Lower leg skin (tissue), 4 donors: Measurements from ENCODE around the gene AGAP4. TPM values are rescaled to one million over a fixed set of nuclear protein-coding genes. Genes with fewer than 3 reads are reported as not detected.
"Not testable (repeated sequence)": the region's sequence is repeated elsewhere in the genome, so short reads cannot be mapped to it uniquely, and the experiment has no call there.

ENCODE experiments used
- DNase-seq, 2 donors: peaks; one replicate each; pipeline ENCODE4 v3.0.0-alpha.2; 2019; ENCODE audit warnings: low spot score in 2 of 2
- H3K4me3 ChIP-seq: fragments of 200-600 bp; sonication (generic); 2 replicates; pipeline ENCODE4 v1.5.1; 2017; ENCODE audit warnings: mild to moderate bottlenecking, low read depth; ENCODE audit not compliant: poor library complexity, severe bottlenecking
- WGBS, 2 donors: methylation state at CpG; one replicate each; pipeline ENCODE4 v1.1.5; 2018; 5-methylcytosine and 5-hydroxymethylcytosine counted together
- intact Hi-C: fragments of 100-400 bp; cut with DNase I; formaldehyde crosslinking; loops from one replicate; pipeline ENCODE4 v1.15.0; 2023; ENCODE audit warnings: low total_unique reads
- total RNA-seq, 4 donors: library from RNA; depleted of rRNA; stranded (reverse); fragments of >200 nt; gene quantifications; one replicate each; pipeline ENCODE4 v1.1.0, GENCODE V29; 2016

AGAP4 gene
- total RNA-seq, 4 donors from 2014 or later: 6.4 to 15.1 (median 11.1) TPM

DNA sequence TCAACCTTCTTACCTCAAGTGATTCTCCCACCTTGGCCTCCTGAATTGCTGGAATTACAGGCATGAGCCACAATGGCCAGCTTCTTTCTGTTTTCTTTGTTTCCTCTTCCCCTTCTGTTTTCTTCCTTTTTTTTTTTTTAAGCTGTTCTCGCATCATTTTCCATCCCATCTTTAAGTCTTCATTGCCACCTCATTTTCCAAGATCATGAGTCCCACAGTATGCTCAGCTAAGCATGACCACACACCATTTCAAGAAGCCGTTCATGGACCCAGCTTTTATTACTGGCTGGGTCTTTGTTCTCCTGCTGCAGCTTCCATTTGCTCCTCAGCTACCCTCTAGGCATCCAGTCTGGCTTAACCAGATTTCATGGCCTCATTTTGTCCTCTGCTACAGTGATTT lies 52.5 kb downstream of the AGAP4 start:
- DNase-seq, intact Hi-C loops, H3K4me3 ChIP-seq: not testable (repeated sequence)
- 83 to 85% methylated on average over 2 of the region's 2 CpGs for WGBS, 2 donors

DNA sequence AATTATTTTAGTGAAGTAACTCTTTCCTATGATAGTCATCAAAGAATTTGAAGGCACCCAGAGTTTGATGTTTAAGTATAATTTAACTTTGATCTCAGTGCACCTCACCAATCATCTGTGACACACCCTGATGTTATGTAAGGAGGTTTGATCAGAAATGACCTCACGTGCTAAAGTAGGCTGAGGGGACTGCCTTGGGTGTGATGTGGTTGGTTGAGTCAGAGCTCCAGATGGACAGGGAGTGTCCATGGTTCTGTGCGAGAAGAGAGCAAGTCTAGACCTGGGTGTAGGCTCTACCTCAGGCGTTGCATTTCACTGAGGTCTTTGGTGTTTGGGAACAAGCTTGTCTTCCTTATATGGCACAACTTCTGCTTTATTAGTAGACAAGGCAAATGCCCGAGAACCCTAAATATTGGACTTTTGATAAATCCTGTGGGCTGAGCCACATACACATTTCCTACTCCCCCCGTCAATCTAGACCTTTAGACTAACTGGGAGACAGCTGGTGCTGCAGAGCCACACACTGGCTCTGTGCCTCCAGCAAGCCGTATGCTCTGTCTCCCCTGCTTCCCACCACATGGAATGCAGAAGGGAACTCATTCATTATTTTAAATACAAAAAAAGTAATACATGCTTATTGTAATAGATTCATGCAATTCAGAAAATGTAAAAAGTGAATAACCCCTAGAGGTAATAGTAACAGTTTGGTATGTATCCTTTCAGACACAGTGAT lies 56.4 kb downstream of the AGAP4 start:
- intact Hi-C loops, DNase-seq, H3K4me3 ChIP-seq: not testable (repeated sequence)
- 70 to 76% methylated on average over 4 to 6 of the region's 6 CpGs for WGBS, 2 donors

- intact Hi-C loops, H3K4me3 ChIP-seq, DNase-seq: not testable (repeated sequence)
- WGBS, 2 donors: 95 to 97% methylated on average over 8 of the region's 8 CpGs
Observed at GRCh38 chr10:45789991-45790390, 57.3 kb downstream of the AGAP4 start.

DNA sequence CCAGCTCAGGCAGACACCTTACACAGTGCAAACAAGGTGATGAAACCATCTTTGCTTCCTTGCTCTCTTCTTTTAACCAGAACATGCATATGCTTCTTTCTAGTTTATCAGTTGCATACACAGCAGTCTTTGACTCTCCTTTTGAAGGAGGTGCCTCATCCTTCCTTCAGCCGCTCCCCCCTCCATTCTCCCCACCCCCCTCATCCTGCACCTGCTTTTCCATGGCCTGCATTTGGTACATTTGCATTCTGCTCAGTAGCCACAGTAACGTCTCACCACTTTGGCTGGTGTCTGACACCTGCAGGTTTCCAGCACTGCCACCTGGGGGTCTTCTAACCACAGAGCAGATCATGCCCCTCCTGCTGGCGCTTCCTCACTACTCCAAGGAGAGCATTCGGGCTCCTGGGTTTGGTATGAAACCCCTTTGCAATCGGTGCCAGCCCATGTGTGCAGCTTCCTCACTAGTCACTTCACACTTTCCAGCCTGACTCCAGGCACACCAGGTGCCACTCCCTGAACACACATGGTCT lies 60.0 kb downstream of the AGAP4 start:
- DNase-seq, H3K4me3 ChIP-seq, intact Hi-C loops: not testable (repeated sequence)
- WGBS, 2 donors: 68 to 70% methylated on average over 2 of the region's 5 CpGs

DNA sequence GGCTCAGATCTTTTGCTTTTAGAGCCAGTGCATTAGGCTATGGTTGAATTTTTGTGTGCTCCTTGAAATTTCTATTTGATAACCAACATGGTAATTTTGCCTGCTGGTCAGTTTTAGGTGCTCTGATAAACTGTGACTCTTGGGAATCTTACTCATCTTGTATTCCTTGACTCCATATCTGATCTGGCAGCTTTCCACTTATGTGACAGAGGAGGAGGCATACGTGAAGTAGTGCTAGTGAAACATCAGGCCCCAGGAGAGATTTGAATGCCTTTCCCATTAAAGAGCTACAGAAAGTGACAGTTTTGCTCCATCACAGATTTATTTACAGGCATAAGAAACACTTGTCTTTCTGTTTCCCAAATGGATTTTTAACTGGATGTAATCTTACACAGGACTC lies 61.1 kb downstream of the AGAP4 start:
- DNase-seq, intact Hi-C loops, H3K4me3 ChIP-seq: not testable (repeated sequence)
- WGBS, 2 donors: 29 to 63% methylated on average over 1 of the region's 1 CpG

Other genes starting within 250 kb of the AGAP4 start
- 10 to 100 TPM; 22.2 to 27.8 (median 23.0) TPM for gene ZFAND4, start 174.7 kb downstream of the AGAP4 start, total RNA-seq
- gene WASHC2C, start 120.2 kb downstream of the AGAP4 start, total RNA-seq: 10 to 100 TPM; 26.5 to 30.8 (median 29.5) TPM
- 10 to 100 TPM; 40.4 to 67.5 (median 55.9) TPM for gene TIMM23, start 125.0 kb upstream of the AGAP4 start, total RNA-seq
- gene NCOA4, start 183.1 kb upstream of the AGAP4 start, total RNA-seq: 100 to 1,000 TPM; 108 to 176 (median 145) TPM
- 10 to 100 TPM in 2 of 4 donors, 1 to 10 TPM in 2; 5.5 to 46.7 (median 10.5) TPM for gene MSMB, start 198.8 kb upstream of the AGAP4 start, total RNA-seq